H1 (cell line): ENCODE results near the gene LAG3. TPM values are rescaled to one million over a fixed set of nuclear protein-coding genes. Genes with fewer than 3 reads are reported as not detected.

Experiments used
- KDM1A ChIP-seq: fragments of 200-600, 300-600 bp; sonication (generic); IDR thresholded peaks from 2 replicates; pipeline ENCODE4 v1.7.1; 2016; ENCODE audit warnings: mild to moderate bottlenecking, low read length, borderline replicate concordance
- RBBP5 ChIP-seq: IDR thresholded peaks from 2 replicates; pipeline ENCODE4 v1.7.1; 2012; ENCODE audit warnings: low read depth, mild to moderate bottlenecking, inconsistent platforms, low read length, moderate library complexity, borderline replicate concordance
- SP4 ChIP-seq: IDR thresholded peaks from 2 replicates; pipeline ENCODE4 v1.6.1; 2012; ENCODE audit warnings: low read length, inconsistent platforms
- polyA plus RNA-seq, 7 experiments: library from polyadenylated mRNA; depleted of rRNA in 3 of 7; stranded (reverse) in 5 of 7; unstranded in 2 of 7; fragments of >200 nt in 5 of 7; fragments of 200-250 nt in 2 of 7; gene quantifications; 1 replicate in 5 of 7; 2 replicates in 1 of 7; 4 replicates in 1 of 7; pipeline versions ENCODE4 v1.2.1 to v1.2.3, GENCODE V29; 2011 to 2013; ENCODE audit warnings: missing spikeins in 2 of 7, mixed read lengths in 2 of 7
- total RNA-seq: library from RNA; stranded (reverse); fragmentation: NEBNext Ultra II Directional; extraction: Animal tissue kit (Norgen Biotek cat#: 25700); gene quantifications from 2 replicates; pipeline ENCODE4 v1.2.1, GENCODE V29; 2021

LAG3 gene
- total and polyA plus RNA-seq, 2 of the 8 experiments (the other 6 are each of a cell fraction or from before 2014, with no cell fraction given): 1.1 to 3.1 TPM

DNA sequence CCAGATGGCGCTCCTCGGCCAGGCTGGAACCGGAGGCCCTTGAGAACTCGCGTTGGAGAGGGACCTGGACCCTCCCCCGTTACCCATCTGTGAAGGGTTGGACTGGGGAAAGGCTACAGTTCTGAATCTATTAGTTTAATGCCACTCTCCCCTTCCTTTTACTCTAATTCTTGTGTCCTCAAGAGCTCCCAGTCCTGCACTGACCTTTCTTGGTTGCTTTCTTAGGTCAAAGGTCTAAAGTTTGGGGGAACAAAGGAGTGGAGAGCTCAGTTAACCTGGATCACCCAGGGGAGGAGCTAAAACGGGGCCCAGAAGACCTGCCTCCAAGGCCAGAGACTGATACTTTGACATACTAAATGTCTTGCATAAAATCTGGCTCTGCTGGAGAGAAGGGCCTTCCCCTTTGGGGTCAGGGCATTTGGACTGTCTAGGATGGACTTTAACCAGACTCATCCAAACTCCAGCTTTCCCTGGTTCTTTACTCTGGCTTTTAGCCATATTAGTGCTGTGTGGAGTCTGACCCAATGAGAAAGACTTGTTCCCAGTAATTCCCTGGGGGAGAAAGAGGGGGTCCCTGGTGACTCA is 18.5 kb upstream of the LAG3 start (continued):
- TF ChIP-seq RBBP5 (no peak), KDM1A (no peak), SP4 (no peak)
